ENCODE measurements around the gene ITPRIPL1. TPM values are rescaled to one million over a fixed set of nuclear protein-coding genes. Genes with fewer than 3 reads are reported as not detected.
A peak's percentile ranks its signal among the peaks of the same experiment; 100 is the strongest.
"Not testable (repeated sequence)": the region's sequence is repeated elsewhere in the genome, so short reads cannot be mapped to it uniquely, and the experiment has no call there.

ITPRIPL1 gene
- total RNA-seq: 1 to 10 TPM in 4 of 8 experiments, under 1 TPM in 4; 0.11 to 7.8 (median 1.2) TPM

DNA sequence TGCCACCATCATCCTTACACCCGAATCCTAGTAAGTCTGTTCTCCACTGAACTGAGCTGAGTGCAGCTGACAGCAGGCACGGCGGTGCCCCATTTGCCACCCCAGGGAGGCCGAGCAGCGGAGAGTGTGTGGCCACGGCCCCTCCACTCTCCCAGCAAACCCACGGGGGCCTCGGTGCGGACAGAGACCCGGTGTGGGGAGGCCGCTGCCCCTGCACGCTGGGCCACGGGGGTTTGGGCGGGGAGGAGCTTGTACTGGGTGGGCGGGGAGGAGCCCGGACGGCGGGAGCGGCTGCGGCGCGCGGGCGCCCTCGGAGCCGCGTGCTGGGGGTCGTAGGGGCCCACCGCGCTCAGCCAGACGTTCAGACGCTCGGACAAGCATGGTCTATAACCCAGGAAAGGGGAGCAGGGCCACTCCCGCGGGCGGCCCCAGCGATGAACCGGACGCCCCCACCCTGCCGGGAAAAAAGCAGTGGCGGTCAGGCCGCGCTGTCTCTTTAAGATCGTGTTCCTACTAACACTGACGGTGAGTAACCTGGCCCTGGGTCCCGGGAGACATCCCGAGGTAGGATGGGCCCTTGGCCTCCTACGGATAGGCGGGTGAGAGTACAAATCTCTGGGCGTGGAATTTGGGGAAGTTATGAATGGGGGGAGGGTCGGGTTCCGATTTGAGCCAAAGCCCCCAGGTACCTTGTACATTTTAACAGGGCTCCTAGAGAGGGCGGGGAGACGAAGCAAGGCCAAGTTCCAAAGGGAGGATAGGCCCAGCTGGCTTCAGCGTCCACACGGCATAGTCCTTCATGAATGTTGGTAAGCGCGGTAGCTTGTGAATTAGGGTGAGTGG is at the start of gene ITPRIPL1:
Gene ITPRIPL1, plus strand, starts transcription at position 277 of the 843 bp plus-strand sequence. Its CDS starts 523 bp downstream, at position 800.
- Histone ChIP-seq H3K4me3 (peak within 1 kb of the TSS; percentile 3 to 31 (median 27)), H3K27ac (no peak within 1 kb of the TSS), H3K4me1 (replicated peaks in 1 of 2) (peaks cover 0 to 3% of the 10 kb centered on the region in 2 donors)
- in situ Hi-C loops (cut with MboI; ENCODE audit: low pct_unique_long_range_greater_than_20kb in 2 of 9, low sequenced_read_pairs in 9 of 9, unreplicated experiment in 9 of 9): no loop called here
- peak in 6 of 8 experiments; percentile 12 to 46 (median 26) for ATAC-seq (replicated peaks in 6 of 8)
- WGBS, 10 experiments: 7 to 37% (median 12%) methylated on average over 2 to 10 of the region's 58 CpGs; no CpG with 5 or more reads in 5 of the 10 experiments

- in situ Hi-C loops (cut with MboI; ENCODE audit: low pct_unique_long_range_greater_than_20kb in 2 of 9, low sequenced_read_pairs in 9 of 9, unreplicated experiment in 9 of 9): no loop called here
These were observed 48.2 kb upstream of the ITPRIPL1 start for GRCh38 chr2:96276787-96277499.

DNA sequence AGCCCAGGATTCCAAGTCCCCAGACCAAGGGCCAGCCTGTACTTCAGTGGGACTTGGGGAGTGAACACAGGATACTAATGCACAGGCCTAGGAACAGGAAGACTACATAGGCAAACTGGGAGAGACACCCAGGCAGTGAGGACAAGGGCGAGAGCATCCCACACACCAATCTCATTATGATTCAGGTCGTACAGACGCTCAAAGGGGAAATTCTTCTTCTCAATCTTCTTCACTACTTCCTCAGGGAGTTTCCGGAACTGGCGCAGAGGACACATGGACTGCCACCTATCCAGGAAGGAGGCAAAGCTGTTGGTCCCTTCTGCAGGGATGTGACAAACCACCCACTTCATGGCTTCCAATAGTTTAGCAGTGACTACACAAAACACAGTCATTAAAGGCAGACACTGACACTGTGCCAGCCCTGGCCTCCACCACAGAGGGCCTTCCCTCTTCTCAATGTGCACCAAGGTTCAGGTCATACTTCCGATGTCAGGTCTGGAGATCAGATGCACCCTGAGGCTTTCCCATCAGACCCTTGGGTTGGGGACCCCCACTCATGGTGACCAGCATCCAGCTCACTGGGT is 37.8 kb upstream of the ITPRIPL1 start:
- WGBS, 10 experiments: 90 to 100% (median 98%) methylated on average over 1 to 6 of the region's 6 CpGs; no CpG with 5 or more reads in 4 of the 10 experiments
- ATAC-seq (replicated peaks in 6 of 8): peak in 3 of 8 experiments; percentile 17 to 24 (median 21)
- no peak overlapping the region for H3K27ac ChIP-seq
- no peak overlapping the region for H3K4me3 ChIP-seq
- in situ Hi-C loops (cut with MboI; ENCODE audit: low pct_unique_long_range_greater_than_20kb in 2 of 9, low sequenced_read_pairs in 9 of 9, unreplicated experiment in 9 of 9): no loop called here
- H3K4me1 ChIP-seq (replicated peaks in 1 of 2): no peaks in the 10 kb centered on the region

More at GRCh38 chr2:96276787-96277499, 48.2 kb upstream of the ITPRIPL1 start:
- ATAC-seq (replicated peaks in 6 of 8): no peak
- WGBS, 10 experiments: 75 to 100% (median 96%) methylated on average over 1 to 7 of the region's 21 CpGs; no CpG with 5 or more reads in 2 of the 10 experiments
- no peak overlapping the region for H3K27ac ChIP-seq
- no peak overlapping the region for H3K4me3 ChIP-seq
- H3K4me1 ChIP-seq (replicated peaks in 1 of 2): no peaks in the 10 kb centered on the region

DNA sequence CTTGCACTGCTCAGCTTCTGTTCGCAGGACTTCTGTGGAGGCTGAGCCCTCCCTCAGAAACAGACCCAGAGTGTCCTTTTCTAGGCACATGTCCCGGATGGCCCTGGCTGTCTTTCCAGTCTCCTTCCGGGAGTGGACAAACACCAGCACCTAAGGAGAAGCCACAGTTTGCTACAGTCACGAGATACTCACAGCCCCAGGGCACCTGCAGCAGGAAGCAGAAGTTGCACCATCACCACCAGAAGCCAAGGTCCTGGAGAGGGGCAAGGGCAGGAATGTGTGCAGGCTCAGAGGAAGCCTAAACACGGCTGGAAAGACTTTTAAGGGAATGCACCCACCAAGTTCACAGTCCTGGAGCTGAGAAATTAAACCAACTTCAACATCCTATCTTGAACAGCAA is 33.4 kb upstream of the ITPRIPL1 start:
- 83 to 100% (median 89%) methylated on average over 1 to 3 of the region's 5 CpGs; no CpG with 5 or more reads in 7 of the 10 experiments for WGBS, 10 experiments
- ATAC-seq (replicated peaks in 6 of 8): no peak
- Histone ChIP-seq H3K27ac (no peak overlapping the region), H3K4me3 (no peak overlapping the region), H3K4me1 (replicated peaks in 1 of 2) (no peaks in the 10 kb centered on the region)
- in situ Hi-C loops (cut with MboI; ENCODE audit: low pct_unique_long_range_greater_than_20kb in 2 of 9, low sequenced_read_pairs in 9 of 9, unreplicated experiment in 9 of 9): no loop called here

DNA sequence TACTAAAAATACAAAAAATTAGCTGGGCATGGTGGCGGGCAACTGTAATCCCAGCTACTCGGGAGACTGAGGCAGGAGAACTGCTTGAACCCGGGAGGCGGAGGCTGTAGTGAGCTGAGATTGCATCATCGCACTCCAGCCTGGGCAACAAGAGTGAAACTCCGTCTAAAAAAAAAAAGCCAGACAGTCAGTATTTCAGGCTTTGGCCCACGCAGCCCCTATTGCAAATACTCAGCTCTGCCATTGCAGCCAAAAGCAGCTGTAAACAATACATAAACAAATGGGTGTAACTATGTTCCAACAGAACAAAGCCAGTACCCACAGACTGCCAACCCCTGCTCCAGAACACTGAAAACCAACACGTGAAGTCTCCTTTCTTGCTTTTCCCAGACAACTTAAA is 30.8 kb upstream of the ITPRIPL1 start:
- H3K4me1 ChIP-seq (replicated peaks in 1 of 2); H3K4me3 ChIP-seq; H3K27ac ChIP-seq; in situ Hi-C loops (cut with MboI; ENCODE audit: low pct_unique_long_range_greater_than_20kb in 2 of 9, low sequenced_read_pairs in 9 of 9, unreplicated experiment in 9 of 9); ATAC-seq (replicated peaks in 6 of 8): not testable (repeated sequence)
- WGBS, 10 experiments: 21 to 100% (median 87%) methylated on average over 2 to 6 of the region's 8 CpGs; no CpG with 5 or more reads in 2 of the 10 experiments

GRCh38 chr2:96296925-96297324 is 28.2 kb upstream of the ITPRIPL1 start:
- Histone ChIP-seq H3K4me3 (no peak overlapping the region), H3K4me1 (replicated peaks in 1 of 2) (no peaks in the 10 kb centered on the region), H3K27ac (no peak overlapping the region)
- in situ Hi-C loops (cut with MboI; ENCODE audit: low pct_unique_long_range_greater_than_20kb in 2 of 9, low sequenced_read_pairs in 9 of 9, unreplicated experiment in 9 of 9): no loop called here
- ATAC-seq (replicated peaks in 6 of 8): no peak
- WGBS, 10 experiments: 22 to 100% (median 73%) methylated on average over 1 to 4 of the region's 5 CpGs; no CpG with 5 or more reads in 2 of the 10 experiments

DNA sequence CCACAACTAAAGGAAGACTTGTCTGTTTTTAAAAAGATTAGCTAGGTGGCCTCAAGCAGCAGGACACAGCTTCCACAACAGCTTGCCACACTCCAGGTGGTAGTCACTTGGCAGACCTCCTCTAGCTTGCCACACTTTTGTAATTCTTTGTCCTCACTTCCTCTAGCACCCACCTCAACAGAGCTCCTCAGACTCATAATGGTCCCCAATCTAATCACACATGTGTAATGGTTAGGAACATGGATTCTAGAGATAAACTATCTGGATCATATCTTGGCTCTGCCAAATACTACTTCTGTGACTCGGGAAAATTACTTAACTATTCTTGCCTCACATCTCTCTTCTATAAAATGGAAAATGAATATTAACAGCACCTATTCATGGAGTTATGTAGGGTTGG is 23.3 kb upstream of the ITPRIPL1 start:
- Histone ChIP-seq H3K4me1 (replicated peaks in 1 of 2) (peaks cover 11 to 15% of the 10 kb centered on the region in 2 donors), H3K4me3 (no peak overlapping the region), H3K27ac (no peak overlapping the region)
- ATAC-seq (replicated peaks in 6 of 8): no peak
- WGBS, 10 experiments: 20 to 100% (median 86%) methylated on average over 1 of the region's 1 CpG; no CpG with 5 or more reads in 3 of the 10 experiments
- in situ Hi-C loops (cut with MboI; ENCODE audit: low pct_unique_long_range_greater_than_20kb in 2 of 9, low sequenced_read_pairs in 9 of 9, unreplicated experiment in 9 of 9): loop anchor here in 1 of 9 experiments (25.0 kb wide), 1 partner anchor 110 kb away; no protein-coding TSS in a partner anchor

DNA sequence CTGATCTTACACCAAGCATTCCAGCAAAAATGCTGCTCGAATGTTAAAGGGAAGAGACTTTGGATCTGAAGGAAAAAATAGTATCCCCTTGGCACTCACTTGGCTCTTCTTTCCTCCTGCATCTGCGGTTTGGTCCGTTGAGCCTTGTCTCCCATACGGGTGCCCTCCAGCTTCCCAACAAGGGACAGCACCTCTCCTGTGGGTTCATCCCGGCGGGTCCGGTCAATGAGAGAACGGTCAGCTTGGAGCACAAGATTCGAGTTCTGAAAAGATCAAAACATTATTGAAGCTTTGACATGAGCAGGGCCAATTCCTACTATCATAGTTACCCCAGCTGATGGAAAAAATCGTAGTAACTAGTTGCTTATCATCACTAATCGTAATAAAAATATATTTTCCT is 20.5 kb upstream of the ITPRIPL1 start:
- peak overlapping the region in 1 of 2 donors; percentile 97 for H3K27ac ChIP-seq
- ATAC-seq (replicated peaks in 6 of 8): no peak
- H3K4me1 ChIP-seq (replicated peaks in 1 of 2): peaks cover 11 to 15% of the 10 kb centered on the region in 2 donors
- 0 to 100% (median 43%) methylated on average over 1 to 11 of the region's 11 CpGs; no CpG with 5 or more reads in 1 of the 10 experiments for WGBS, 10 experiments
- in situ Hi-C loops (cut with MboI; ENCODE audit: low pct_unique_long_range_greater_than_20kb in 2 of 9, low sequenced_read_pairs in 9 of 9, unreplicated experiment in 9 of 9): loop anchor here in 1 of 9 experiments (25.0 kb wide), 1 partner anchor 108 kb away; no protein-coding TSS in a partner anchor
- peak overlapping the region; percentile 57 to 99 (median 83) for H3K4me3 ChIP-seq

GRCh38 chr2:96305091-96305978 is 19.8 kb upstream of the ITPRIPL1 start, which contains the start of gene SNRNP200:
Gene SNRNP200 (minus strand): TSS chr2:96305546. CDS start chr2:96305437, 109 bp downstream.
- H3K4me3 ChIP-seq: peak within 1 kb of the TSS; percentile 57 to 99 (median 83)
- peak within 1 kb of the TSS; percentile 84 to 97 for H3K27ac ChIP-seq
- H3K4me1 ChIP-seq (replicated peaks in 1 of 2): peaks cover 11 to 15% of the 10 kb centered on the region in 2 donors
- 0 to 4% (median 0%) methylated on average over 2 to 22 of the region's 61 CpGs; no CpG with 5 or more reads in 5 of the 10 experiments for WGBS, 10 experiments
- in situ Hi-C loops (cut with MboI; ENCODE audit: low pct_unique_long_range_greater_than_20kb in 2 of 9, low sequenced_read_pairs in 9 of 9, unreplicated experiment in 9 of 9): loop anchor here in 1 of 9 experiments (25.0 kb wide), 1 partner anchor 107 kb away; no protein-coding TSS in a partner anchor
- ATAC-seq (replicated peaks in 6 of 8): peak; percentile 95 to 99 (median 98)

DNA sequence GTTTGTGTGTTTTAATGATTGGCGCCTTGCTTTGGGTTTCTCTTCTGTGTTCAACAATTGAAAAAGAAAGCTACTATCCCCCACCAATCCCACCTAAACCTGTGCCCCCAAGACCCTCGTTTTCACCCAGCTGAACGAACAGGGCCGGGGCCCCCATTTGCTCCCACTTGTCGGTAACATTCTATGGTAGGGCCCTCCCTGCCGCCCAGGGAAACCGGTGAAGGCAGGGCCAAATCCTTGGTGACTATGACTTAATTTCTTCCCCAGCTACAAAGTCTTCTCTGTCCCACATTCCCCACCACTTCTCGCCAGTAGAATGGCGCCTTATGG is 19.2 kb upstream of the ITPRIPL1 start:
- in situ Hi-C loops (cut with MboI; ENCODE audit: low pct_unique_long_range_greater_than_20kb in 2 of 9, low sequenced_read_pairs in 9 of 9, unreplicated experiment in 9 of 9): loop anchor here in 1 of 9 experiments (25.0 kb wide), 1 partner anchor 106 kb away; no protein-coding TSS in a partner anchor

DNA sequence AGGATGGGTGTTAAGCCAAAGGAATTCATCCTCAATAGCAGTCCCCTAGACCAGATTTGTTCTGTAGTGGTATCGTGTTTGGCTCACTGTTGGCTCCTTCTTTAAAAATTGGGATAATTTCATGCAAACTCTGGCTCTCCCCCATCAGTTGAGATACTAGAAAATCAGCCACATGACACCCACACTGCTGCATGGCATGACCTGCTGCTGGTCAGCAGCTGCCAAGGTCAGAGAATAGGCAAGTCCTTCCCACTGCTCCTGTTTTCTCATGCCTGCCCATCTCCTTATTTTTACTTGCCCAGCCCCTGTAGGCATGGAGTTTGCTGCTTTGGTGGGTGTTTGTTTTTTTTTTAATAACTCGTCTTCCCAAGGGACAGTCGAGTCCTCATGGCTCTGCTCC is 18.7 kb upstream of the ITPRIPL1 start:
- Histone ChIP-seq H3K4me3 (peak overlapping the region; percentile 57 to 99 (median 83)), H3K4me1 (replicated peaks in 1 of 2) (peaks cover 11 to 15% of the 10 kb centered on the region in 2 donors), H3K27ac (peak overlapping the region in 1 of 2 donors; percentile 97)
- WGBS, 10 experiments: 20 to 100% (median 57%) methylated on average over 1 to 2 of the region's 3 CpGs; no CpG with 5 or more reads in 3 of the 10 experiments
- in situ Hi-C loops (cut with MboI; ENCODE audit: low pct_unique_long_range_greater_than_20kb in 2 of 9, low sequenced_read_pairs in 9 of 9, unreplicated experiment in 9 of 9): loop anchor here in 1 of 9 experiments (25.0 kb wide), 1 partner anchor 106 kb away; no protein-coding TSS in a partner anchor
- ATAC-seq (replicated peaks in 6 of 8): no peak

More for the DNA sequence above, 19.2 kb upstream of the ITPRIPL1 start:
- H3K4me3 ChIP-seq: peak overlapping the region; percentile 57 to 99 (median 83)
- H3K4me1 ChIP-seq (replicated peaks in 1 of 2): peaks cover 11 to 15% of the 10 kb centered on the region in 2 donors
- ATAC-seq (replicated peaks in 6 of 8): peak in 1 of 8 experiments; percentile 3
- peak overlapping the region; percentile 84 to 97 for H3K27ac ChIP-seq
- 7 to 60% (median 22%) methylated on average over 1 to 8 of the region's 9 CpGs; no CpG with 5 or more reads in 5 of the 10 experiments for WGBS, 10 experiments

All from motor neuron (in vitro differentiated cells).